Prostate gland (tissue), 2 donors: ENCODE measurements around the gene CHCHD3. TPM values are rescaled to one million over a fixed set of nuclear protein-coding genes. Genes with fewer than 3 reads are reported as not detected.

Source experiments
- DNase-seq: peaks from one replicate; pipeline ENCODE4 v3.0.0-alpha.2; 2019; ENCODE audit warnings: low spot score
- H3K27ac ChIP-seq, 2 donors: fragments of 200-600 bp; sonication (generic); 2 replicates each; pipeline ENCODE4 v1.5.1; 2017 to 2019
- H3K27me3 ChIP-seq: fragments of 200-600 bp; sonication (generic); replicated peaks from 2 replicates; pipeline ENCODE4 v1.5.1; 2019; ENCODE audit not compliant: insufficient read depth
- H3K36me3 ChIP-seq, 2 donors: fragments of 200-600 bp; sonication (generic); 1 replicate in 1 of 2; 2 replicates in 1 of 2; pipeline versions ENCODE4 v1.5.1 to v1.8.1; 2017 to 2019
- H3K4me1 ChIP-seq: fragments of 200-600 bp; sonication (generic); replicated peaks from 2 replicates; pipeline ENCODE4 v1.5.1; 2019
- H3K4me3 ChIP-seq, 2 donors: fragments of 200-600 bp; sonication (generic); 2 replicates each; pipeline ENCODE4 v1.5.1; 2017 to 2019
- H3K9me3 ChIP-seq: fragments of 200-600 bp; sonication (generic); 2 replicates; pipeline ENCODE4 v1.5.1; 2017
- CTCF ChIP-seq, 4 experiments: fragments of 200-600 bp in 2 of 4; fragments of 450-650 bp in 2 of 4; sonication (generic) in 2 of 4; IDR thresholded peaks; 1 replicate in 3 of 4; 2 replicates in 1 of 4; pipeline ENCODE4 v1.5.1; 2016 to 2019; ENCODE audit warnings: antibody characterized with exemption in 4 of 4, mild to moderate bottlenecking in 2 of 4, moderate library complexity in 2 of 4
- POLR2A ChIP-seq: fragments of 450-650 bp; IDR thresholded peaks from one replicate; pipeline ENCODE4 v1.6.1; 2016; ENCODE audit warnings: antibody characterized with exemption, mild to moderate bottlenecking
- POLR2AphosphoS5 ChIP-seq: sonication (generic); formaldehyde crosslinking; IDR thresholded peaks from one replicate; pipeline ENCODE4 v1.6.1; 2017; ENCODE audit warnings: antibody characterized with exemption
- WGBS: methylation state at CpG from one replicate; pipeline ENCODE4 v1.1.5; 2018; 5-methylcytosine and 5-hydroxymethylcytosine counted together
- intact Hi-C: fragments of 100-400 bp; cut with DNase I; formaldehyde crosslinking; loops from one replicate; pipeline ENCODE4 v1.14.2; 2022
- total RNA-seq, 2 donors: library from RNA; depleted of rRNA; stranded (reverse); fragments of >200 nt; gene quantifications; one replicate each; pipeline ENCODE4 v1.1.0, GENCODE V29; 2016

Gene CHCHD3
- total RNA-seq, 2 donors from 2014 or later: 33.2 to 40.9 TPM

- intact Hi-C loops: no loop called here
- no peaks in the 10 kb centered on the region for H3K36me3 ChIP-seq
- DNase-seq: no peak
- no peak overlapping the region for H3K27ac ChIP-seq
- H3K27me3 ChIP-seq: no peaks in the 10 kb centered on the region
- no peaks in the 10 kb centered on the region for H3K9me3 ChIP-seq
- no peak overlapping the region for H3K4me3 ChIP-seq
- no peaks in the 10 kb centered on the region for H3K4me1 ChIP-seq
- TF ChIP-seq CTCF (IDR thresholded peaks at IDR 0.05): no peak
- no peak for TF ChIP-seq POLR2AphosphoS5
- TF ChIP-seq POLR2A: no peak
- 91% methylated on average over 2 of the region's 2 CpGs for WGBS
Measured at GRCh38 chr7:133112976-133113375, 31.1 kb upstream of the CHCHD3 start.

GRCh38 chr7:133112335-133112734 is 30.4 kb upstream of the CHCHD3 start:
- H3K4me3 ChIP-seq: no peak overlapping the region
- DNase-seq: no peak
- intact Hi-C loops: no loop called here
- 80% methylated on average over 3 of the region's 3 CpGs for whole genome bisulfite sequencing
- H3K9me3 ChIP-seq: no peaks in the 10 kb centered on the region
- no peaks in the 10 kb centered on the region for H3K27me3 ChIP-seq
- TF ChIP-seq POLR2AphosphoS5: no peak
- no peak for TF ChIP-seq POLR2A
- TF ChIP-seq CTCF (IDR thresholded peaks at IDR 0.05): no peak
- no peaks in the 10 kb centered on the region for H3K4me1 ChIP-seq
- H3K27ac ChIP-seq: no peak overlapping the region
- no peaks in the 10 kb centered on the region for H3K36me3 ChIP-seq

GRCh38 chr7:133110312-133110711 is 28.4 kb upstream of the CHCHD3 start:
- H3K9me3 ChIP-seq: no peaks in the 10 kb centered on the region
- TF ChIP-seq POLR2AphosphoS5 (no peak), POLR2A (no peak), CTCF (IDR thresholded peaks at IDR 0.05) (no peak)
- no peaks in the 10 kb centered on the region for H3K4me1 ChIP-seq
- no peak overlapping the region for H3K4me3 ChIP-seq
- WGBS: 93% methylated on average over 4 of the region's 4 CpGs
- H3K27me3 ChIP-seq: no peaks in the 10 kb centered on the region
- H3K36me3 ChIP-seq: no peaks in the 10 kb centered on the region
- intact Hi-C loops: no loop called here
- no peak for DNase-seq
- no peak overlapping the region for H3K27ac ChIP-seq

GRCh38 chr7:133109816-133110215 is 27.9 kb upstream of the CHCHD3 start:
- no peaks in the 10 kb centered on the region for H3K4me1 ChIP-seq
- TF ChIP-seq POLR2A (no peak), POLR2AphosphoS5 (no peak), CTCF (IDR thresholded peaks at IDR 0.05) (no peak)
- DNase-seq: no peak

GRCh38 chr7:133108023-133108422 is 26.1 kb upstream of the CHCHD3 start:
- WGBS: 36% methylated on average over 1 of the region's 1 CpG
- intact Hi-C loops: no loop called here
- H3K36me3 ChIP-seq: no peaks in the 10 kb centered on the region
- DNase-seq: no peak
- no peaks in the 10 kb centered on the region for H3K9me3 ChIP-seq
- no peaks in the 10 kb centered on the region for H3K27me3 ChIP-seq
- TF ChIP-seq POLR2AphosphoS5: no peak
- TF ChIP-seq CTCF (IDR thresholded peaks at IDR 0.05): no peak
- TF ChIP-seq POLR2A: no peak
- no peaks in the 10 kb centered on the region for H3K4me1 ChIP-seq
- no peak overlapping the region for H3K27ac ChIP-seq
- H3K4me3 ChIP-seq: no peak overlapping the region

More at GRCh38 chr7:133109816-133110215, 27.9 kb upstream of the CHCHD3 start:
- intact Hi-C loops: no loop called here
- Histone ChIP-seq H3K27me3 (no peaks in the 10 kb centered on the region), H3K27ac (no peak overlapping the region), H3K4me3 (no peak overlapping the region), H3K9me3 (no peaks in the 10 kb centered on the region), H3K36me3 (no peaks in the 10 kb centered on the region)
